OCI-LY1 (cell line): ENCODE results near the gene BHLHE40.

Experiments
- EZH2 ChIP-seq: fragments of 200-600 bp; sonication (generic), shearing (Covaris generic); IDR thresholded peaks from 2 replicates; pipeline ENCODE4 v1.8.0; 2017; ENCODE audit warnings: borderline replicate concordance, mixed run types, mild to moderate bottlenecking, antibody characterized with exemption, low read length, moderate library complexity, mixed read lengths
- TF ChIP-seq, protein P1 (sequence below): fragments of 200-600 bp; sonication (generic), shearing (Covaris generic); IDR thresholded peaks from 2 replicates; pipeline ENCODE4 v1.5.1; 2017; ENCODE audit warnings: mild to moderate bottlenecking, antibody characterized with exemption, low read length, moderate library complexity, mixed read lengths

DNA sequence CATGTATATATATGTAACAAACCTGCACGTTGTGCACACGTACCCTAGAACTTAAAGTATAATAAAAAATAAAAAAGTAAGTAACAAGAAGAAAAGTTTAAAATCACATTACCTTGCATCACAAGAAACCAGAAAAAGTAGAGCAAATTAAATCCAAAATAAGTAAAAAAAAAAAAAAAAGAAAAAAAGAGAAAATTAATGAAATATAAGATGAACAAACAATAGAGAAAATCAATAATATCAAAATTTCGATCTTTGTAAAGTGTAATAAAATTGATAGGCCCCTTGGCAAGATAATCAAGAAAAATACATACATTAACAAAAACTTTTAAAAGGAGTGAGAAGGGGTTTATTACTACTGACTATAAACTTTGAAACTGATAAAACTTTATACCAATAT lies 7.4 kb upstream of the BHLHE40 start:
- TF ChIP-seq, protein P1, sequence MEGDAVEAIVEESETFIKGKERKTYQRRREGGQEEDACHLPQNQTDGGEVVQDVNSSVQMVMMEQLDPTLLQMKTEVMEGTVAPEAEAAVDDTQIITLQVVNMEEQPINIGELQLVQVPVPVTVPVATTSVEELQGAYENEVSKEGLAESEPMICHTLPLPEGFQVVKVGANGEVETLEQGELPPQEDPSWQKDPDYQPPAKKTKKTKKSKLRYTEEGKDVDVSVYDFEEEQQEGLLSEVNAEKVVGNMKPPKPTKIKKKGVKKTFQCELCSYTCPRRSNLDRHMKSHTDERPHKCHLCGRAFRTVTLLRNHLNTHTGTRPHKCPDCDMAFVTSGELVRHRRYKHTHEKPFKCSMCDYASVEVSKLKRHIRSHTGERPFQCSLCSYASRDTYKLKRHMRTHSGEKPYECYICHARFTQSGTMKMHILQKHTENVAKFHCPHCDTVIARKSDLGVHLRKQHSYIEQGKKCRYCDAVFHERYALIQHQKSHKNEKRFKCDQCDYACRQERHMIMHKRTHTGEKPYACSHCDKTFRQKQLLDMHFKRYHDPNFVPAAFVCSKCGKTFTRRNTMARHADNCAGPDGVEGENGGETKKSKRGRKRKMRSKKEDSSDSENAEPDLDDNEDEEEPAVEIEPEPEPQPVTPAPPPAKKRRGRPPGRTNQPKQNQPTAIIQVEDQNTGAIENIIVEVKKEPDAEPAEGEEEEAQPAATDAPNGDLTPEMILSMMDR = no peak
- TF ChIP-seq EZH2 = no peak
